Germinal center (tissue), 1 donor: Measurements from ENCODE around the gene TCF7L1.
"Not testable (repeated sequence)": the region's sequence is repeated elsewhere in the genome, so short reads cannot be mapped to it uniquely, and the experiment has no call there.

Source experiments
- DNase-seq: peaks from one replicate; pipeline ENCODE4 v3.0.0; 2012; ENCODE audit warnings: mixed read lengths, low spot score

TCF7L1 gene

GRCh38 chr2:85184990-85185389 is 51.8 kb downstream of the TCF7L1 start:
- DNase-seq = no peak

GRCh38 chr2:85185431-85185940 is 52.3 kb downstream of the TCF7L1 start:
- no peak for DNase-seq

DNA sequence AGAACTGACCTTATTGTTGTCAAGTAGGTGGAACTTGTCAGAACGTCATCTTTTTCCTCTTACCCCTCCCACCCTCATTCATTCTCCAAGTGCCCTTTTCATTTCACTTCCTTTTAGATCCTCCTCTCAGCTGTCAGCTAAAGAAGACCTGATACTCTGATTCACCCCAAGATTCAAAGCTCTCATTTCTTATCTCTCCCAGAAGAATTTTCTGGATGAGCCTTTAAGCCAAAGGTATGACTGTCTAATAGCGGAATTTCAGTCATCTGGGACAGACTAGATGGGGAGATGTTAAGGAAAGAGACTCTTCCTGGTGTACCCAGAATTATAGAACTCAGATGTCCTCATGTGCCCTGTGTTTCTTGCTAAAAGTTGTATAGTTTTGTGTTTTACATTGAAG is 53.9 kb downstream of the TCF7L1 start:
- DNase-seq = no peak

DNA sequence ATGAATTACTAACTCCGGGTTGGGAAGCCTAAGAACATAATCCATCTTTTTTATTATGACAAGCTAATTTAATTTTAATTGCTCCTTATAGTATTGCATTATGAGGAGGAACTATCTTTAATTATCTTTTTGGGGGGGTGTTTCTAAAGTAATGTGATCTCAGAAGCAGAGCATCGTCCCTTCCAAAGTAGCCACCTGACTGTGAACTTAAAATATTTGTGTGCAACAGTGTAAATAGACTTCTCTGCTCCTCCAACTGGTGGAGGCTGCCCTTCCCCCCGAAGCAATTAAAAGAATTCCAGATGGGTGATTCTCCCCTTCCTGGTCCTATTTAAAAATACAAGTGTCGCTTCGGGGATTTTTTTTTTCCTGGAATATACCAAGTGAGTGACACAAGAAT is 55.7 kb downstream of the TCF7L1 start:
- no peak for DNase-seq

GRCh38 chr2:85189606-85190270 is 56.5 kb downstream of the TCF7L1 start:
- DNase-seq = no peak

DNA sequence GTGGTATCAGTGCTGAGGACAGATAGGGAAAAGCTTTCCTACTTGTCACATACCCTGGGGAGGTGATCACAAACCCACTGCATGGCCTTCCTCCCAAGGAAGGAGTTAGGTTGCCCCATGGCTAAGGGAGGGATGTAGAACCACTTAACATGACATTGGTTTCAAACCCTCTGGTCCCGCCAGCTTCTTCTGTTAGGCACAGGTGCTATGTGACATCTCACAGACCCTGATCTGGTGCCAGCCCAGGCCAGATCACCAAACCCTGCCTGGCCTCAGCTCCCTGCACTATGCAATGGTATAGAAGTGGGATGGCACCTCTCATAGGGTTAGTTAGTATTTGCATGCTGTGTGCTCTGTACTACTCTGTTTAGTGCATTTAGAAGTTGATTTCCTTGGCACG is 58.0 kb downstream of the TCF7L1 start:
- DNase-seq = no peak

DNA sequence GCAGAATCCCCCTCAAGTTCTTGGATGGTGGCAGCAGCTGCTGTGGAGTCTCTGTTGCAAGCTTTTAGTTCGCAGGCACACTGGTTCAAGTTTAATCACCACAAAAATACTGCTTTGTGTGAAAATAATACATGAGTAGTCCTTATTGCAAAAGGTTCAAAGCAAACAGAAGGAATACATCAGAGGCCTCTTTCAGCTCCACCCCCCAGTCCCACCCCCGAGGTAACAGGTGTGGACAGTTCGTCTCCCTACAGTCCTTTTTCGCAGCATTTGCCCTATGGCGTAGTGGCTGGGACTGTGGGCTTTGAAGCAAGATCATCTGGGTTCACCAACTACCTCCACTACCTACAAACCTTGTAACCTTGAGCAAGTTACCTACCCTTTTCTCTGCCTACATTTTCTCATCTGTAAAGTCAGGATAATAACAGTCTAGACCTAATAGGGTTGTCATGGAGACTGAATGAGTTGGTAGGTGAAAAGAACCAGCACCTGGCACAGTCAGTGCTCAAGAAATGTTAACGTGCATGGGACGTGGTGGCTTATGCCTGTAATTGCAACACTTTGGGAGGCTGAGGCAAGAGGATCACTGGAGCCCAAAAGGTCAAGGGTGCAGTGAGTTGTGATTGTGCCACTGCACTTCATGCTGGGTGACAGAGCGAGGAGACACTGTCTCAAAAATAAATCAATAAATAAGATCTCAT is 61.7 kb downstream of the TCF7L1 start:
- DNase-seq = no peak

- DNase-seq = no peak
Observed at GRCh38 chr2:85195956-85196355, 62.8 kb downstream of the TCF7L1 start.

DNA sequence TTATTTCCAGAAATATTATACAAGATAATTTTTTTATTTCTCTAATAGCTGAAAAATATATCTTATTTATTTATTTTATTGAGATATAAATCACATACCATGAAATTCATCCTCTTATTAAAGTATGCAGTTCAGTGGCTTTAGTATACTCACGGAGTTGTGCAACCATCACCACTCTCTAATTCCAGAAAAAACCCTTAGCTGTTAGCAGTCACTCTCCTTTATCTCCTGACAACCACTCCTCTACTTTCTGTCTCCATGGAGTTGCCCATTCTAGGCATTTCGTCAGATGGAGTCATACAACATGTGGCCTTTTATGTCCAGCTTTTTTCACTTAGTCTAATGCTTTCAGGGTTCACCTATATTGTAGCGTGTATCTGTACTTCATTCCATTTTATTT is 66.5 kb downstream of the TCF7L1 start:
- DNase-seq = no peak

DNA sequence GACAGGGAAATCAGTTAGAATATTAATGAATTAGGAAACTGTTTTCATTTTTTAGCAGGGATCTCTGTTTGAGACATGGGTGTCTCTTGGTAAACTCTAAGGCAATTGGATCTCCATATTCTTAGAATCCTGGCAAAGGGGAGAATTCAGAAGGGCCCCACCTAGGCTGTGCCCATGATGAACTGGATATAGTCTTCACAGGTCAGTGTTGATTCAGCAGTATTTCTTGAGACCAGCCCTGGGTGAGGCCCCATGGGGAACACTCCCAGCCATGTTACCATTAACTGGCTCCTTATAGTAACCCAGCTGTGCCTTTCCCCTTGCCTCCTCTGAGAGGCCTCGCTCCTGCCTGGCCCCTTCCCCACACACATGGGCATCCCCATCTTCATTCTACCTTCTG is 76.7 kb downstream of the TCF7L1 start:
- DNase-seq = no peak

DNA sequence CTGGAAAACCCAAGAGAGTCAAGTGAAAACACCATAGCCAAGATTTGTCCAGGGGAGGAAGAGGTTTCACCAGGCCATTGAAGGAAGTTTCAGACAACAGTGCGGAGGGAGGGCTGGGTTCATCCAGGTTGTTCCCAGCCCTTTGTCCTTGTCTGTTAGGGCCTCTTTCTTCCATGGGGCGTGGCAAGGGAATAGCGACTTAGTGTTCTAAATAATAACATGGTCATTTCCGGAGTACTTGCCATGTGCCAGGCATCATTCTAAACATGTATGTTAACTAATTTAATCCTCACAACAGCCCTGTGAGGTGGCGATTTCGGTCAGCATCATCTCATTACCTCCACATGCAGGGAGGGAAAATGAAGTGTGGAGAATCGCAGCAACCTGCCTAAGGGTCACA is 77.3 kb downstream of the TCF7L1 start:
- DNase-seq = no peak

DNA sequence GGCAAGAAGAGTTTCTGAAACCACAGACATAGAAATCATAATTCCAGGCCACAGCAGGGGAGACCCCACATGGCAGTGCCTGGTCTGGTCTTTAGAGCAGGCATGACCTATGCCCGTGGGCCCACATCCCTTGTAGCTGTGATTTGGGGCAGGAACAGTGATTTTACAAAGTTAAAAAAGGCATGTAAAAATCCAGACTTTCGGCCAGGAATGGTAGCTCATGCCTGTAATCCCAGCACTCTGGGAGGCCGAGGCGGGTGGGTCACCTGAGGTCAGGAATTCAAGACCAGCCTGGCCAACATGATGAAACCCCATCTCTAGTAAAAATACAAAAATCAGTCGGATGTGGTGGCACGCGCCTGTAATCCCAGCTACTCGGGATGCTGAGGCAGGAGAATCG is 78.4 kb downstream of the TCF7L1 start:
- DNase-seq = not testable (repeated sequence)

GRCh38 chr2:85212841-85213240 is 79.6 kb downstream of the TCF7L1 start:
- no peak for DNase-seq

- DNase-seq = no peak
Observed at GRCh38 chr2:85213404-85213803, 80.2 kb downstream of the TCF7L1 start.

GRCh38 chr2:85213901-85214512 is 80.8 kb downstream of the TCF7L1 start:
- DNase-seq = no peak

GRCh38 chr2:85215081-85215447 is 81.9 kb downstream of the TCF7L1 start:
- DNase-seq = no peak

GRCh38 chr2:85215448-85216401 is 82.5 kb downstream of the TCF7L1 start:
- DNase-seq = no peak

- no peak for DNase-seq
Observed at GRCh38 chr2:85216927-85217326, 83.7 kb downstream of the TCF7L1 start.

DNA sequence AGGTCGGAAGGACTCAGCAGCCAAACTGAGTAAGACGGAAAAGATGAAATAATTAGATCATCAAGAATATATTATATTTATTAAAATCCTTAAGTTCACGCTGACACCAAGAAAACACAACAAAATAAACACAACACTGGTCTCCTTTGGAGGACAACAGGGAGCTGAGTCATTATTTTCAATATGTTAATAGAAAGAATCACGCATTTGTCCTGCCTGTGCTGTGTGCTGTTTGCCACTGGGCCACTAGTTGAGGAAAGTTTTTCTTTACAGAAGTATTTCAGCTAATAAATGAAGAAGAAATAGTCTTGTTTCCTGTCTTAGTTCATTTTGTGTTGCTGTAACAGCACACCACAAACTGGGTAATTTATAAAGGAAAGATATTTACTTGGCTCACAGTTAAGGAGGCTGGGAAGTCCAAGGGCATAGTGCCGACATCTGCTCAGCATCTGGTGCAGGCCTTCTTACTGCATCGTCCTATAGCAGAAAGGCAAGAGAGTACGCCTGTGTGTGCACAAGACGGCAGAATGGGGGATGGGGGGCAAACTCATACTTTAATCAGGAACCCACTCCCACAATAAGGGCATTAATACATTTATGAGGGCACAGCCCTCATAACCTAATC is 88.0 kb downstream of the TCF7L1 start:
- no peak for DNase-seq

GRCh38 chr2:85222792-85223191 is 89.6 kb downstream of the TCF7L1 start:
- DNase-seq = no peak

- no peak for DNase-seq
Observed at GRCh38 chr2:85226783-85227182, 93.6 kb downstream of the TCF7L1 start.
